Stimulated activated naive CD4-positive, alpha-beta T cell treated with Interleukin-2 at 50 U/mL for 16 hours (primary cell): Measurements from ENCODE around the gene TBC1D19.

Experiments
- DNase-seq: peaks from one replicate; lab custom pipeline; 2025; lab: John Stamatoyannopoulos, UW

Gene TBC1D19

DNA sequence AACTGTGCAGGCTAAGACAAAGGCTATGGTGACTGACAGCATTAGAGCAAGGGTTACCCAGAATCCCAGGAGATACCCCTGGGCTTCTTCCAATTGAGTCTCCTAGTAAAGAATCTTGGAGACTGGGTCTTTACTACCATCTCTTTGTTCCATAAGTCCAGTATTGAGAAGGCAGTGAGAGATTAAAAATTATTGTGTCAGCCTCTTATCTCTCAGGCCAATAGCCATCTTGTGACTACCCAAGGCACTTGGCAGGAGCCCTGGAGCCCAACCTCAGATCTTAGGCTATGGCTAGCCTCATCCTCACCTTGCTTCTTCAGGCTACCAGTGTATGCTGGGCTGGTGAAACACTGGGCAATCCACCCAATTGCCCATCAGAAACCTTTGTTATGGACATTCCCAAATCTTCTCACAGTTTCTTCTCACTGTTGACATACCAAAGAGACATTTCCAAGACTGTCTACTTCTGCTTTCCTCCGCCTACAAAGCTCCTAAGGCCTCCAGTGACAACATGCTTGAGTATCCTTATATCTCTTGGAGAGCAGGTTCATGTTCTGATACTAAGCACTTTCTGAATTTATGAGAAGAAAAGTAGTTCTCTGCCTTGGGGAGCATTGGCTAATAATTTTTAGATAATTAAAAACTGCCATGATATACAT is 200.5 kb downstream of the TBC1D19 start:
- DNase-seq = no peak

DNA sequence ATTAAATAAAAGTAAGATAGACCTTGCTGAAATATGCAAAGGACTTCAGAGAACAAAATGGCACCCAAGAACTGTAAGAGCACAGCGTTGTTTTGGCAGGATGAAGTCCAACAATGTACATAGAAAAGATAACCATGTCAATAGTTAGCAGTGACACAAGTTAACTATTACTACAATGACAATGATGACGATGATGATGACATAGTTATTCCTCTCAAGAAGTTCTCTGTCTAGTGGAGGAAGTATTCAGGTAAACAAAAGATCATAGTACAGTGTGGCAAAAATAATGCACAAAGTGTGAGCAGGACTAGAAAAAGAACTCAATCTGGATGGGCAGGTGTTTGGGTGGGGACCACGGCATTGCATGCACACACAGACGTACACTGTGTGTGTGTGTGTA is 201.4 kb downstream of the TBC1D19 start:
- no peak for DNase-seq

DNA sequence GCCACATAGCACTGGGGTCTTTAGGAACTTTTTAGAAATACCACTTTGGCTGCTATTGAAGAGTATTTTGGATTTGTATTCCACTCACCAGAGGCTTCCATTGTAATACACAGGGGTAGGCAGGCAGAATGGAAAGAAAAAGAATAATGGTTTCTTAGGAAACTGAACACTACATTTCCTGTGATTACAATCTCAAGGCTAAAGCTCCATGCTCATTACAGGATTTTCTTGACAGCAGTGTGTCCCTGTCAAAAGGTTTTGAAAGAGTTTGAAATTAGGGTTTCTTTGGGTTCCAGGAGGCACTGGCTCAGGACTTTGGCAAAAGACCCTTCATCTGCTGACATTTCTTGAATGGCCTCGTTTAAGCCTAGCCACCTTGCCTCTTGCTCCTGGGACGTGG is 201.9 kb downstream of the TBC1D19 start:
- no peak for DNase-seq

DNA sequence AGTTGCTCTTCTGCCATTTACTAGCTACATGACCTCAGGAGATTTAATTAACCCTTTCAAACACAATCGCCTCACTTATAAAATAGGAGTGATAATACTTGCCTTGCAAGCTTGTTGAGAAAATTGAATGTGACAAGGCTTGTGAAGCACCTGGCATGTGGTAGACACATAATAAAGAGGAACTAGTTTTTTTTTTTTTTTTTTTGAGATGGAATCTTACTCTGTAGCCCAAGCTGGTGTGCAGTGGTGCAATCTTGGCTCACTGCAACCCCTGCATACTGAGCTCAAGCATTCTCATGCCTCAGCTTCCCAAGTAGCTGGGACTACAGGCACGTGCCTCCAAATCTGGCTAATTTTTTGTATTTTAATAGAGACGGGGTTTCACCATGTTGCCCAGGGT is 203.0 kb downstream of the TBC1D19 start:
- no peak for DNase-seq

DNA sequence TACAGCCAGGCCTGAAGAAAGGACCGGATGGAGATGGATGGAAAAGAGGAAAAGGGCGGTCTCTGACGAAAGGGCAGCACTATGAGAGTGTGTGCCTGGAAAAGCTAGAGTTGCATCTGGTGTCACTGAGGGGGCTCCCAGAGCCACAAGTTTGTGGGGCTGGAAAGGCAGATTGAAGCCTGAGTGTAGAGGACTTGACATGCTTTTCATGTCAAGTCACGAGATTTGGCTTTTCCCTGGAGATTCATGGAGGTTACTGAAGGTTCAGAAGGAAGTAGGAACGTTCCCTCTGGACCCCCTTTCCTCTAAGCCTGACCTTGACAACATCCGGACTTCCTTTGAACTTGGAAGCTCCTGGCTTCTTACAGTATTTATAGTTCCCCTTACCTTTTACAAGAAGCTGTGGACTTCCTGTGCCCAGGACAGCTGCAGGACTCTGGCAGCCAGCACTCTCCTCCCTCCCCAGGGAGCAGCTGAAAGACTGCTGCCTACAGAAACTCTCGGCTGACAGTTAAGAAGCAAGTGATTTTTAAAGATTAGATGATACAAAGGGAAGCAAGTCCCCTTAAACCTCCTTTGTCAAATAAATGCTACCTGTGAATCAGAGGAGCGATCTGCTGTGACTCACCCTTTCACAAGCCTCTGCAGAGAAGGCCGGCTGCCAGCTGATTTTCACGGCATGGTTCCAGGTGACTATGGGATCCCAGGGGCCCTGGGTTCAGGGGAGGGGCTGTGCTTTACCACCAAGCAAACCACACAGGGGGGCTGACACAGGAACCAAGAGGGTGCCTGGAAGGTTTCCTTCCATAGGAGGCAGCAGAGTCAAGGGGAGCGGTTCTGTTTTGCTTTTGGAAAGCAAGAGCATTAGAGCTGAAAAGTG is 203.8 kb downstream of the TBC1D19 start:
- DNase-seq = peak; percentile 10

DNA sequence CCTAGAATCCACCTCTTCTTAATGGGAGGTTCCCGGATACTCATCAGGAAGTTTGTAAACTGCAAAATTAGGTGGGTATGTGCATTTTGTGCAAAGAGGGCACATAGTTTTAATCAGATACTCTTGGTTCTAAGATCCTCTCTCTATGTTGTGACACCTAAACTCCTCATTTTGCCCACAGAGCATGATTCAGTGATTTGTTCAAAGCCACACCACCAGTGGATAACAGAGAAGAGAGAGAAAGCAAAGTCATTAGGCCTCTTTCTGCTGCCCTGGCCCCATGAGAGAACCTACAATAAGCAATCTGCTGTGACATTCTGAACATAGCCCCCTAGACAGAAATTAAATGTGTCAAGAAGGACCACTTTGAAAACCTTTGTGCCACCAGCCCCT is 204.5 kb downstream of the TBC1D19 start:
- no peak for DNase-seq

DNA sequence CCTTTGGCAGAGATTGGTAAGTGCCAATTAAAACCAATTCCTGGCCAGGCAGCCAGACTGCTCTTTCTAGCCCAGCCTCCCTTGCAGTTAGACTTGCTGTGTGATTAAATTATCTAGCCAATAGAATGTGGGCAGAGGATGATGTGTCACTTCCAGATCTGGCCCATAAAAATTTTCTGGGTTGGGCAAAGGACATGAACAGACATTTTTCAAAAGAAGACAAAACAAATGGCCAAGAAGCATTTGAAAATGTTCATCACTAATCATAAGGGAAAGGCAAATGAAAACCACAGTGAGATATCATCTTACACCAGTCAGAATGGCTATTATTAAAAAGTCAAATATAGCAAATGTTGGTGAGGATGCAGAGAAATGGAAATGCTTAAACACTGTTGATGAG is 205.3 kb downstream of the TBC1D19 start:
- no peak for DNase-seq

DNA sequence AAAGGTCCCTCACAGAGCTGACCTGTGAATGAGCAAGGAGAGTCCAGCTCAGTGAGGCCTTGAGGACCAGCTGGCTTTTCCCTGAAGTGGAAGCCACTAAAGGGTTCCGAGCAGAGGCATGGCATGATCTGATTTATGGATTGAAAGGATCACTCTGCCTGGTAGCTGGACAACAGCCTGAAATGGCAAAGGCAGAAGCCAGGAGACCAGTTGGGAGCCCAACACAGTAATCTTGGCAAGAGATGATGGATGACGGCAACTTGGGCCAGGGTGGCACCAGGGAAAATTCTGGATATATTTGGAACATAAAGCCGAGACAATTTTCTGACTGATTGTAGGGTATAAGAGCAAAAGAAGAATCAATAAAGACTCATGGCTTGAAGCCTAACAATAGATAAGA is 207.5 kb downstream of the TBC1D19 start:
- DNase-seq = no peak

DNA sequence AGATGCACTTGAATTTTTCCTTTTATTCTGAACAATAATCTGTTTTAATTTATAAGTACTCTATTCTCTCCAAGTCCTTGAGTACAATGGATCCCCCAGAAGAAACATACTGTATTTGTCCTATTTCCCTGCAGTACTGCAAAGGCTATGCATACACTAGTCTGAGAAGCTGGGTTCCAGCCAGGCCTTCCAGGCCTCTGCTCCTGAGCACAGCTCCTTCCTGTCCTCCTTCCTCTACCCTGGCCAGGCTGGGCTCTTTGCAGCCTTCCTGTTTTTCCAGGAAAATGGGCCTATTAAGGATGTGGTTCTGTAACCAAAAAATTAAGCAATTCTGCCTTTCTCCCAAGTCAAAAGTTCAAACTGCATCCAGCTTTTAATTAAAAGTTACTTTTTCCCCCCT is 208.8 kb downstream of the TBC1D19 start:
- DNase-seq = no peak

DNA sequence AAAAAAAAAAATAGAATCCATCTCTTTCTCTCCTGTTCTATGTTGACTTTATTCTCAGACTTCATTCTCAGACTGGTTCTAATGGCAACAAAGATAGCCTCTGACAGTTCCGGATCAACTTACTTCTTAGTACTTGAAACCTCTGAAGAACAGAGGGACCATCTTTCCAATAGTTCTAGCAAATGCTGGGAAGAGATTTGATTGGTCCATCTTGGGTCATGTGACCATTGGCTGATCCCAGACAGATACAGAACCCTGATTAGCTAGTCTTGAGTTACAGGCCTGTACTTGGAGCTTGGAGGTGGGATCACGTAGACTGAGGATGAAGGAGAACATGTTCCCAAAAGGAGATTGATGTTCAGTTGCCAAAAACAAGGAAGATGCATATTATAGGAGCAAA is 209.9 kb downstream of the TBC1D19 start:
- no peak for DNase-seq

DNA sequence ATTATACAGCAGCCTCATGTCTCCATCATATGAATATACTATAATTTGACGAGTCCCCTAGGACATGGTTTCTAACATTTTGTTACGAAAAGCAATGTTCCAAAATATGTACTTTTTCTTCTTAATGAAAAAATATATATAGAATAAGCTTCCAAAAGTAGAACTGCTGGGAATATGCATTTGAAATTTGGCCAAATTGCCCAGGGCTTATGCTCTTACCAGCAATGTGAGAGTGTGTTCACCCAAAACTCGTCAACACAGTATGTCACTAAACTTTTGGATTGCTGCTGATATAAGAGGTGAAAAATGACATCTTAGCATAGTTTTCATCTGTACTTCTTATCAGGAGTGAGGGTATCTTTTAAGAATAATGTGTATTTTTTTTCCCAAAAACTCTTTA is 212.2 kb downstream of the TBC1D19 start:
- DNase-seq = no peak

DNA sequence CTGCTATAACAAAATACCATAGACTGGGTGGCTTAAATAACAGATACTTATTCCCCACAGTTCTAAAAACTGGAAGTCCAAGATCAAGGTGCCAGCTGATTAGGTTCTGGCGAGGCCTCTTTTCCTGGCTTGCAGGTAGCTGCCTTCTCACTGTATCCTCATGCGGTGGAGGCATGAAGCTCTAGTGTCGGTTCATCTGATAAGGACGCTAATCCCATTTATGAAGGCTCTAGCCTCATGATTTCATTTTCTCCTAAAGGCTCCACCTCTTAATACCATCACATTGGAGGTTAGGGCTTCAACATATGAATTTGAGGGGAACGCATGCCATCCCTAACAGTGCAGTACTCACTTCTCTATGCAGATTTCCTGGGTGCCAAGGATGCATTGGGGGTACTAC is 218.9 kb downstream of the TBC1D19 start:
- no peak for DNase-seq

DNA sequence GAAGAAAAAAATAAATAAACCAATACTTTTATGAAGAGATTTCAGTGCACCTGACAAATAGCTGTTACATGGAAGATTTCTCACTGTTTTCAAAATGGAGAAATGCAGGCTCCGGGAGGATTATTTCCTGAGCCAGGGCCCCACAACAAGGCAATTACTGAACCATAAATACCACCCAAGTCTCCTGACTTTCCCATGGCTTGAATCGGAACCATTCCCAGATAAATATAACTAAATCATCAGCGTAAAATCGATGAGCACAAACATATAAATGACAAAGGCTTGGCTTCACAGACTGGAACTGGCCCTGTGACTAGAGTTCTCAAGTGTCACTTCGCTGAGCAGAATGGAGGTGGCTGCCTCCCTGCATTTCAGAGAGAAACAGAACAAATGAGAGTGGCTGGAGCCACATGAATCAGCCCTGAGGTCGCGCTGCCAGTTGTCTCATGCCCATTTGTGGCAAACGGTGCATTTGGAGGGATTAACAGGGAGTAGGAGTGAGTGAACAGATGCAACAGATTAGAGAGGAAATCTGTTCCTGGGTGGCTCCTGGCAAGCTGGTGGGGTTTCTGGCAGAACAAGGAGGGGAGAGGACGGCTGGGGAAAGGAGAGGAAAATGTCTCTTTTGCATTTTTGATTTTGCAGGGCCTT is 219.5 kb downstream of the TBC1D19 start:
- DNase-seq = no peak

DNA sequence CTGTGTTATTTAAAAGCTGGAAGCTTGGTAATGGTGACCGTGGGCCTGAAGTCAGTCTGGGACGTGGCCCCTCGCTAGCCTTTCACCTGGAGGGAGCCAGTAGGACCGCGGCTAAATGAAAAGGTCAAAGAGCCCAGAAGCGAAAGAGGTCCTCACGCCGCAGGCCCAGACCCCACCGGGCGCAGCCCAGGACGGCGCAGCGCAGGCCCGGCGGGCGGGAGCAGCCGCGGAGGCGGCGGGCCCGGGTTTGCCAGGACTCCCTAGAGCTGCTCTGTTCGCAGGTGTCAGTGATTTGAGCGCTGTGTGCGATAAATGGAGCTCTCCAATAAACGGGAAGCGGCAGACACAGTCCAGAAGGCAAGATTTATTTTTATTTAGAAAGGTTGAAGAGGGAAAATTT is 220.6 kb downstream of the TBC1D19 start:
- no peak for DNase-seq

DNA sequence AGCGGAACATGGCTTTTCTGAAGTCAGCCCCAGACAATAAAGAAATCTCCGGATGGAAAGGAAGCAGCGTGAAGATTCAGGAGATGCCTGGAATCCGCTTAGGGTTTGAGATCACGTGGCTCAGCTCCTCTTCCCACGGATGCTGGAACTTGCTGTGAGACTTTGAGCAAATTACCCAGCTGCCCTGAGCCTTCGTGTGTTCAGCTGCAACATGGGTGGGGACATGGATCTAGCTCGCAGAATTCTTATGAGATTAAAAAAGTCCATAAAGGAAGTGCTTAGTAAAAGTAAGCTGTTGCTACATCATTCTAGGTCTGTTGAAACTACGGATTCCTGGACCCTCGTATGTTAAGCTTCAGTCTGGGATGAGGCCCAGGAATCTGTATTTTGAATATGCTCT is 221.0 kb downstream of the TBC1D19 start:
- DNase-seq = no peak
